Gastrocnemius medialis (tissue), 4 donors: ENCODE data around the gene SMARCD3. TPM values are rescaled to one million over a fixed set of nuclear protein-coding genes. Genes with fewer than 3 reads are reported as not detected.
A peak's percentile ranks its signal among the peaks of the same experiment; 100 is the strongest.

ENCODE experiments used
- ATAC-seq, 2 donors: fragments of 150-250 bp; one replicate each; pipeline ENCODE4 v1.9.1; 2016
- DNase-seq, 2 donors: peaks; one replicate each; pipeline ENCODE4 v3.0.0-alpha.2; 2019
- H3K27ac ChIP-seq, 4 donors: fragments of 200-600 bp; sonication (generic); 1 replicate in 1 of 4; 2 replicates in 3 of 4; pipeline ENCODE4 v1.5.1; 2016 to 2018; ENCODE audit warnings: mild to moderate bottlenecking in 2 of 4, moderate library complexity in 1 of 4
- H3K27me3 ChIP-seq, 3 donors: fragments of 200-600 bp; sonication (generic) in 2 of 3; 1 replicate in 1 of 3; 2 replicates in 2 of 3; pipeline versions ENCODE4 v1.5.1 to v1.6.0; 2016 to 2019; ENCODE audit warnings: mild to moderate bottlenecking in 1 of 3, moderate library complexity in 1 of 3
- H3K36me3 ChIP-seq, 2 donors: fragments of 200-600 bp; sonication (generic) in 1 of 2; one replicate each; pipeline ENCODE4 v1.5.1; 2017 to 2018
- H3K4me1 ChIP-seq, 2 donors: fragments of 200-600 bp; sonication (generic) in 1 of 2; one replicate each; pipeline ENCODE4 v1.5.1; 2016 to 2017; ENCODE audit warnings: mild to moderate bottlenecking in 2 of 2
- H3K4me3 ChIP-seq, 4 donors: fragments of 200-600 bp; sonication (generic) in 3 of 4; 1 replicate in 1 of 4; 2 replicates in 3 of 4; pipeline ENCODE4 v1.5.1; 2016 to 2019; ENCODE audit warnings: mild to moderate bottlenecking in 2 of 4
- H3K9me3 ChIP-seq, 3 donors: fragments of 200-600 bp; sonication (generic) in 2 of 3; 1 replicate in 1 of 3; 2 replicates in 2 of 3; pipeline ENCODE4 v1.5.1; 2016 to 2019
- CTCF ChIP-seq, 5 experiments: fragments of 450-650 bp in 3 of 5; fragments of 200-600 bp in 2 of 5; sonication (generic) in 2 of 5; IDR thresholded peaks in 4 of 5; conservative IDR thresholded peaks in 1 of 5; 1 replicate in 4 of 5; 2 replicates in 1 of 5; pipeline ENCODE4 v1.5.1; 2016 to 2019; ENCODE audit warnings: antibody characterized with exemption in 5 of 5, mild to moderate bottlenecking in 3 of 5, moderate library complexity in 3 of 5
- POLR2A ChIP-seq, 2 donors: fragments of 450-650 bp; IDR thresholded peaks; one replicate each; pipeline ENCODE4 v1.6.1; 2017; ENCODE audit warnings: antibody characterized with exemption in 2 of 2, mild to moderate bottlenecking in 2 of 2, moderate library complexity in 2 of 2
- in situ Hi-C, 4 donors: fragments of 200-750 bp; cut with MboI; loops; one replicate each; pipeline versions ENCODE4 v1.15.0 to v1.8.0; 2017; ENCODE audit warnings: low sequenced_read_pairs in 4 of 4
- intact Hi-C: fragments of 100-400 bp; cut with DNase I; formaldehyde crosslinking; loops from one replicate; pipeline ENCODE4 v1.15.1; 2023; ENCODE audit warnings: low total_unique reads
- total RNA-seq, 4 donors: library from RNA; depleted of rRNA; stranded (reverse); fragments of >200 nt; gene quantifications; one replicate each; pipeline versions ENCODE4 v1.1.0 to v1.2.3, GENCODE V29; 2016

Gene SMARCD3
- total RNA-seq, 4 donors from 2014 or later = 41.8 to 103 (median 75.4) TPM

DNA sequence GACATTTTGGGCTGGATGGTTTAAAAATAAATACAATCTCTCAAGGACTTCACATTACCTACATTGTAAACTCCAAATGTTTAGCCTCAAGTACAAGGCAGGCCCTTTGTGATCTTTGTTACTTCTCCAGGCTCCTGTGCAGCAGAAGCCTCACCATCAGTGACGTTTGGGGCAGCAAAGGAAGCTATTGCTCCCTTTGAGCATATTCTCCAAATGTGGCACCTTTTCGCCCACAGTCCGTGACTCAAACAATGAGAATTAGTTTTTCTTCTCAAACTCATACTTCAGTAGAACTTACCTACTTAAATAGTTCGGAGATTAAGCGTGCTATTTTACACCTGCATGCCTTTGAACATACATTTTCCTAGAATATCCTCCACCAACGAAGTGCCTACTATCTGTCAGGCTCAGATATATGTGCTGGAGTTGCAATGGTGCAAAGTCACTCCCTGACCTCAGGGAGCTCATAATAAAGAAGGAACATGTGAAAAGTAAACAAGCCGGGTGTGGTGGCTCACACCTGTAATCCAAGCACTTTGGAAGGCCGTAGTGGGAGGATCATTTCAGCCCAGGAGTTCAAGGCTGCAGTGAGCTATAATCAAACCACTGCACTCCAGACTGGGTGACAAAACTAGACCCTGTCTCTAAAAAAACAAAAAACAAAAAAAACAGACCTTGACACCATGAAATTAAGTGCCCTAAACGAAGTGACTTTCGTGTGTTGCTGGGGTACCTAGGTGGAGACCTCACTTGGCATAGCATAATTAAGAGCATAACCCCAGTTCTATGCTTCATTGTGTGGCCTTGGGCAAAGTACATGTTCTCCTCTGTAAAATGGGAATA is 20.2 kb downstream of the SMARCD3 start:
- TF ChIP-seq CTCF (IDR thresholded peaks at IDR 0.05 in 4 of 5, conservative IDR thresholded peaks at IDR 0.05 in 1 of 5) (no peak), POLR2A (IDR thresholded peaks at IDR 0.05) (no peak)
- in situ Hi-C loops = no loop called here
- intact Hi-C loops = loop anchor here (5.0 kb wide), 3 partner anchors 56 to 141 kb away; partner anchors contain the start of genes AGAP3 and NUB1
- ATAC-seq (no peak), DNase-seq (no peak)
- H3K4me3 ChIP-seq = peak overlapping the region; percentile 67 to 90 (median 82)
- no peaks in the 10 kb centered on the region for H3K9me3 ChIP-seq
- peak overlapping the region; percentile 83 to 91 (median 85) for H3K27ac ChIP-seq
- no peaks in the 10 kb centered on the region for H3K27me3 ChIP-seq
- H3K4me1 ChIP-seq = peaks cover 30 to 38% of the 10 kb centered on the region in 2 donors
- peaks cover 0 to 25% of the 10 kb centered on the region in 2 donors for H3K36me3 ChIP-seq

GRCh38 chr7:151226875-151227782 is 21.4 kb downstream of the SMARCD3 start, which contains the start of gene ABCF2:
ABCF2 (minus strand) TSS chr7:151227205; CDS start chr7:151226458, 747 bp downstream.
- H3K36me3 ChIP-seq = peaks cover 0 to 36% of the 10 kb centered on the region in 2 donors
- H3K4me1 ChIP-seq = peaks cover 27 to 32% of the 10 kb centered on the region in 2 donors
- H3K4me3 ChIP-seq = peak within 1 kb of the TSS; percentile 70 to 90 (median 82)
- in situ Hi-C loops = no loop called here
- TF ChIP-seq POLR2A (IDR thresholded peaks at IDR 0.05) (peak; percentile 74 to 83), CTCF (IDR thresholded peaks at IDR 0.05 in 4 of 5, conservative IDR thresholded peaks at IDR 0.05 in 1 of 5) (no peak)
- H3K9me3 ChIP-seq = no peaks in the 10 kb centered on the region
- no peaks in the 10 kb centered on the region for H3K27me3 ChIP-seq
- ATAC-seq = peak; percentile 97
- DNase-seq = peak; percentile 97 to 99
- peak within 1 kb of the TSS; percentile 83 to 91 (median 85) for H3K27ac ChIP-seq
- intact Hi-C loops = loop anchor here (2.0 to 5.0 kb wide), 5 partner anchors 20 to 140 kb away; partner anchors contain the start of genes AGAP3, ASB10 and NUB1

GRCh38 chr7:151226560-151226874 is 22.0 kb downstream of the SMARCD3 start:
- Histone ChIP-seq H3K36me3 (peaks cover 0 to 42% of the 10 kb centered on the region in 2 donors), H3K9me3 (no peaks in the 10 kb centered on the region), H3K4me1 (peaks cover 21 to 27% of the 10 kb centered on the region in 2 donors), H3K27ac (peak overlapping the region; percentile 83 to 91 (median 85)), H3K4me3 (peak overlapping the region; percentile 70 to 90 (median 82)), H3K27me3 (no peaks in the 10 kb centered on the region)
- no peak for DNase-seq
- ATAC-seq = no peak
- TF ChIP-seq POLR2A (IDR thresholded peaks at IDR 0.05) (no peak), CTCF (IDR thresholded peaks at IDR 0.05 in 4 of 5, conservative IDR thresholded peaks at IDR 0.05 in 1 of 5) (no peak)
- in situ Hi-C loops = no loop called here
- intact Hi-C loops = loop anchor here (2.0 to 5.0 kb wide), 5 partner anchors 20 to 139 kb away; partner anchors contain the start of genes AGAP3, ASB10 and NUB1

DNA sequence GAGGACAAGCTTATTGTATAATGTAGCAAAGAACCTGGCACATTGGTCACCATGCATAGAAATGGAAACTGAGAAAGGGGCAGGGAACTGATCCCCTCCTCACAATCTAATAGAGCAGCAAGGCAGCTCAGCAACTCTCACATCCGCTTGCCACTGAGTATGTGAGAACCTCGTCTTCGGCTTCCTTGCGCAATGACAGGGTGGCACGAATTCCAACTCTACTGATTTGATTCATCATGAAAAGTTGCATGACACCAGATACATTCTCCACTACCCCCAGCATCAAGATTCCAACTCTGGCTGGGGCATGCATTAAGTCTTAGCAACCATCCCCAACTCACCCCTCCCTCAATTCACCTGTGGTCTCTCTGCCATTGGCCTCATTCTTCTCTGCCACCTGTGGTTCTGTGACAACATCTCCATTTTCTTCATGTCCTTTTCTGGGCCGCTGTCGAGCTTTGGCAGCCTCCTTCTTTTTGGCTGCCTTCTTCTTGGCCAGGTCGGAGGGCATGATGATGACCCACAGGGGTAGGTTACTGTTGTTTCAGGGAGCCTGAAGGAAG is 22.5 kb downstream of the SMARCD3 start:
- H3K9me3 ChIP-seq = no peaks in the 10 kb centered on the region
- intact Hi-C loops = loop anchor here (2.0 to 5.0 kb wide), 5 partner anchors 21 to 139 kb away; partner anchors contain the start of genes AGAP3, ASB10 and NUB1

More for the DNA sequence above, 22.5 kb downstream of the SMARCD3 start:
- Histone ChIP-seq H3K4me1 (peaks cover 21 to 24% of the 10 kb centered on the region in 2 donors), H3K36me3 (peaks cover 0 to 47% of the 10 kb centered on the region in 2 donors), H3K27ac (peak overlapping the region; percentile 83 to 91 (median 85)), H3K27me3 (no peaks in the 10 kb centered on the region), H3K4me3 (peak overlapping the region; percentile 70 to 90 (median 82))
- no peak for DNase-seq
- in situ Hi-C loops = no loop called here
- TF ChIP-seq POLR2A (IDR thresholded peaks at IDR 0.05) = no peak
- TF ChIP-seq CTCF (IDR thresholded peaks at IDR 0.05 in 4 of 5, conservative IDR thresholded peaks at IDR 0.05 in 1 of 5) = no peak
- ATAC-seq = no peak
